Measurements from ENCODE around the gene SIGLEC5. TPM values are rescaled to one million over a fixed set of nuclear protein-coding genes. Genes with fewer than 3 reads are reported as not detected.

The SIGLEC5 gene
- total RNA-seq, 5 donors from 2014 or later (not counting 1 experiment from before 2014, with no cell fraction given) = 0.16 to 0.26 TPM; not detected in 3

DNA sequence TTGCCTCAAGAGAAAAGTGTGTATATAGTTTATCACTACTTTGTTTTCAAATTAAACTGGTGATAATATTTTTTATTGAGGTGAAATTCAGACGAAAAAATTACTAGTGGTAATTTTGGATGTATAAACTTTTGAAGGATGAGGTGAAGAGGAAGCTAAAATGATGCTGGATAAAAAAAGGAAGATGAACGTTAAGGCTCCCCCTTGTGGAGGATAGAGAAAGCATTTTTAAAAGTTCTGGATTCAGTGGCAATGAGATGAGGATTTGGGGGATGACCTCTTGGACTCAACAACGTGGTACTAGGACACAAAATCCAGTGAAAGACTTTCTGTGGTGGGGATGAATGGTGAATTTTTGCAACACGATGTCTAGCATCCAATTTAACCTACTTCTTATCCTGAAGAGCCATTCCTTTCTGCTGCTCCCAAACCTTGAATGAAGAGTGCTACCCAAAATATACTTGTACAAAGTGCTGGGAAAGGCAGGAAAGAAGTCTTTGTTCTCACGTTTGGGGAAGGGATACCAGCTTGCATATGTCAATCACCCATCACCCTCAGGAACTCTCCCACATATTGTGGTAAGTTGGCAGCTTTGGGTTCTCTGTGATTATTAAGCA lies 7.3 kb upstream of the SIGLEC5 start:
- WGBS (ENCODE audit: insufficient coverage) = 10% methylated on average over 2 of the region's 5 CpGs

GRCh38 chr19:51632126-51632525 lies 1.9 kb upstream of the SIGLEC5 start:
- Mint-ChIP-seq H3K4me3 (no peak overlapping the region), H3K27me3 (peaks cover 8 to 21% of the 10 kb centered on the region in 2 donors), H3K36me3 (no peaks in the 10 kb centered on the region), H3K9me3 (no peaks in the 10 kb centered on the region), H3K27ac (no peak overlapping the region), H3K4me1 (no peaks in the 10 kb centered on the region)
- ATAC-seq (replicated peaks in 1 of 4) (no peak), DNase-seq (no peak)
- POLR2A ChIA-PET = no interaction called here
- Histone ChIP-seq H3K9me3 (no peaks in the 10 kb centered on the region), H3K36me3 (ENCODE audit: control insufficient read depth in 2 of 2, extremely low read depth in 1 of 2, insufficient read depth in 1 of 2, low read length in 1 of 2) (no peaks in the 10 kb centered on the region), H3K27me3 (replicated peaks in 1 of 2; ENCODE audit: control insufficient read depth in 2 of 2, extremely low read depth in 1 of 2, insufficient read depth in 2 of 2, low read length in 1 of 2) (peaks cover 0 to 25% of the 10 kb centered on the region in 2 experiments), H3K27ac (ENCODE audit: low read length) (no peak overlapping the region), H3K4me3 (ENCODE audit: control insufficient read depth in 1 of 2, extremely low read depth in 1 of 2, low read length in 1 of 2) (no peak overlapping the region), H3K4me1 (ENCODE audit: control insufficient read depth in 1 of 2, extremely low read depth in 1 of 2, insufficient read depth in 2 of 2, low read length in 2 of 2) (no peaks in the 10 kb centered on the region)
- CTCF ChIA-PET = interaction anchor here in 1 of 2 donors (0.5 kb wide), 1 partner anchor 701 kb away, joined by 5 read pairs; no protein-coding TSS in a partner anchor
- 83% methylated on average over 5 of the region's 5 CpGs for WGBS (ENCODE audit: insufficient coverage)

More for the DNA sequence above, 7.3 kb upstream of the SIGLEC5 start:
- peak in 1 of 35 experiments; percentile 18 for DNase-seq
- Histone ChIP-seq H3K4me3 (ENCODE audit: control insufficient read depth in 1 of 2, extremely low read depth in 1 of 2, low read length in 1 of 2) (no peak overlapping the region), H3K9me3 (no peaks in the 10 kb centered on the region), H3K27ac (ENCODE audit: low read length) (no peak overlapping the region), H3K36me3 (ENCODE audit: control insufficient read depth in 2 of 2, extremely low read depth in 1 of 2, insufficient read depth in 1 of 2, low read length in 1 of 2) (no peaks in the 10 kb centered on the region), H3K27me3 (replicated peaks in 1 of 2; ENCODE audit: control insufficient read depth in 2 of 2, extremely low read depth in 1 of 2, insufficient read depth in 2 of 2, low read length in 1 of 2) (no peaks in the 10 kb centered on the region), H3K4me1 (ENCODE audit: control insufficient read depth in 1 of 2, extremely low read depth in 1 of 2, insufficient read depth in 2 of 2, low read length in 2 of 2) (no peaks in the 10 kb centered on the region)
- no peak overlapping the region for H3K4me3 Mint-ChIP-seq
- H3K36me3 Mint-ChIP-seq = no peaks in the 10 kb centered on the region
- H3K4me1 Mint-ChIP-seq = no peaks in the 10 kb centered on the region
- POLR2A ChIA-PET = no interaction called here
- H3K27me3 Mint-ChIP-seq = peaks cover 0 to 37% of the 10 kb centered on the region in 2 donors
- CTCF ChIA-PET = no interaction called here
- no peaks in the 10 kb centered on the region for H3K9me3 Mint-ChIP-seq
- H3K27ac Mint-ChIP-seq = no peak overlapping the region
- ATAC-seq (replicated peaks in 1 of 4) = no peak

DNA sequence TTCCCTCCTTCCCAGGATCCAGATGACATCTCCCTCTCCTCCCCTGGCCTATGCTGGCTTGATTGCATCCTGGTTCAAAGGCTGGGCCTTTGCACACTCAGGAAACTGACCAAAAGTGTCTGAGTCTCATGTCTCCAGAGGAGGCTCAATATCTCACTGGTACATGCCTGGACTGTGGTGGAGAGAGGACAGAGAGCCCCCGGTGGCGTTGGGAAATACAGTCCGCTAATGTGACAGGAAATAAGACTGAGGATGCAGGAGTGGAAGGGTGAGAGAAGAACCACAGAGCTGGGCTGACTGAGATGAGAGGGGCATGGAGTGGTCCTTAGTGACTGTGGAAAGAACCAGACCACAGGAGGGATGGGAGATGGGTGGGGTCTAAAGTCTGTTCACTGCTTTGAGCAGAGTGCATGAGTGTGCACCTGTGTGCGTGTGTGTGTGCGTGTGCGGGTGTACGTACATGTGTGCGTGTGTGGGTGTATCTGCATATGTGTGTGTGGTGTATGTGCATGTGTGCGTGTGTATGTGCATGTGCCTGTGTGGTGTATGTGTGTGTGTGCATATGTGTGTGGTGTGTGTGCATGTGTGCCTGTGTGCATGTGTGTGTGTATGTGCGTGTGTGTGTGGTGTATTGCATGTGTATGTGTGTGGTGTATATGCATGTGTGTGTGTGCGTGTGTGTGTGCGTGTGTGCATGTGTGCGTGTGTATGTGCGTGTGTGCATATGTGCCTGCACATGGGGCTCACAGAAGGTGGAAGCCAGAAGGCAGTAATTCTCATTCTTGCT lies 1.9 kb downstream of the SIGLEC5 start:
- no peaks in the 10 kb centered on the region for H3K9me3 ChIP-seq
- ATAC-seq (replicated peaks in 1 of 4) (no peak), DNase-seq (no peak)
- no peaks in the 10 kb centered on the region for H3K9me3 Mint-ChIP-seq
- H3K4me3 ChIP-seq (ENCODE audit: control insufficient read depth in 1 of 2, extremely low read depth in 1 of 2, low read length in 1 of 2) = no peak overlapping the region
- no peaks in the 10 kb centered on the region for H3K4me1 ChIP-seq (ENCODE audit: control insufficient read depth in 1 of 2, extremely low read depth in 1 of 2, insufficient read depth in 2 of 2, low read length in 2 of 2)
- ChIA-PET CTCF (no interaction called here), POLR2A (no interaction called here)
- H3K36me3 Mint-ChIP-seq = no peaks in the 10 kb centered on the region
- no peak overlapping the region for H3K4me3 Mint-ChIP-seq
- H3K36me3 ChIP-seq (ENCODE audit: control insufficient read depth in 2 of 2, extremely low read depth in 1 of 2, insufficient read depth in 1 of 2, low read length in 1 of 2) = no peaks in the 10 kb centered on the region
- peaks cover 18 to 33% of the 10 kb centered on the region in 2 donors for H3K27me3 Mint-ChIP-seq
- H3K27me3 ChIP-seq (replicated peaks in 1 of 2; ENCODE audit: control insufficient read depth in 2 of 2, extremely low read depth in 1 of 2, insufficient read depth in 2 of 2, low read length in 1 of 2) = peaks cover 0 to 25% of the 10 kb centered on the region in 2 experiments
- no peak overlapping the region for H3K27ac ChIP-seq (ENCODE audit: low read length)
- no peak overlapping the region for H3K27ac Mint-ChIP-seq
- no peaks in the 10 kb centered on the region for H3K4me1 Mint-ChIP-seq
- WGBS (ENCODE audit: insufficient coverage) = 85% methylated on average over 11 of the region's 14 CpGs

GRCh38 chr19:51627491-51628138 lies 2.6 kb downstream of the SIGLEC5 start:
- ChIA-PET CTCF (no interaction called here), POLR2A (no interaction called here)
- no peaks in the 10 kb centered on the region for H3K4me1 Mint-ChIP-seq
- H3K4me3 Mint-ChIP-seq = no peak overlapping the region
- Histone ChIP-seq H3K4me1 (ENCODE audit: control insufficient read depth in 1 of 2, extremely low read depth in 1 of 2, insufficient read depth in 2 of 2, low read length in 2 of 2) (no peaks in the 10 kb centered on the region), H3K27ac (ENCODE audit: low read length) (no peak overlapping the region), H3K27me3 (replicated peaks in 1 of 2; ENCODE audit: control insufficient read depth in 2 of 2, extremely low read depth in 1 of 2, insufficient read depth in 2 of 2, low read length in 1 of 2) (peaks cover 0 to 25% of the 10 kb centered on the region in 2 experiments), H3K36me3 (ENCODE audit: control insufficient read depth in 2 of 2, extremely low read depth in 1 of 2, insufficient read depth in 1 of 2, low read length in 1 of 2) (no peaks in the 10 kb centered on the region), H3K4me3 (ENCODE audit: control insufficient read depth in 1 of 2, extremely low read depth in 1 of 2, low read length in 1 of 2) (no peak overlapping the region), H3K9me3 (no peaks in the 10 kb centered on the region)
- ATAC-seq (replicated peaks in 1 of 4) (no peak), DNase-seq (no peak)
- WGBS (ENCODE audit: insufficient coverage) = 78% methylated on average over 5 of the region's 16 CpGs
- no peak overlapping the region for H3K27ac Mint-ChIP-seq
- H3K27me3 Mint-ChIP-seq = peaks cover 18 to 39% of the 10 kb centered on the region in 2 donors
- no peaks in the 10 kb centered on the region for H3K36me3 Mint-ChIP-seq
- H3K9me3 Mint-ChIP-seq = peaks cover 0 to 3% (median 3%) of the 10 kb centered on the region in 3 donors

DNA sequence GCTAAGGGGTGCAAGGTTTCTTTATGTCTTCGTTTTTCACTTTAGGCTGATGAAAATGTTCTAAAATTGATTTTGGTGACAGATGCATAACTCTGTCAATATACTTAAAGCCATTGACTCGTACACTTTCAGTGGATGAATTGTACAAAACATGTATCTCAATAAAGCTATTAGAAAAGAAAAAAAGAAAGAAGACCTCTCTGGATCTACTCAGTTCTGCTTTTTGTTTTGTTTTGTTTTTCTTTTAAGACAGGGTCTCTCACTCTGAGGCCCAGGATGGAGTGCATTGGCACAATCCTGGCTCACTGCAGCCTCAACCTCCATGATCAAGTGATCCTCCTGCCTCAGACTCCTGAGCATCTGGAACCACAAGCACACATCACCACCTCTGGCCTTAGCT lies 3.5 kb downstream of the SIGLEC5 start:
- peaks cover 22 to 39% of the 10 kb centered on the region in 2 donors for H3K27me3 Mint-ChIP-seq
- H3K4me3 Mint-ChIP-seq = no peak overlapping the region
- ChIA-PET POLR2A (no interaction called here), CTCF (no interaction called here)
- H3K36me3 Mint-ChIP-seq = no peaks in the 10 kb centered on the region
- peaks cover 3 to 7% (median 3%) of the 10 kb centered on the region in 3 donors for H3K9me3 Mint-ChIP-seq
- Histone ChIP-seq H3K4me3 (ENCODE audit: control insufficient read depth in 1 of 2, extremely low read depth in 1 of 2, low read length in 1 of 2) (no peak overlapping the region), H3K36me3 (ENCODE audit: control insufficient read depth in 2 of 2, extremely low read depth in 1 of 2, insufficient read depth in 1 of 2, low read length in 1 of 2) (no peaks in the 10 kb centered on the region), H3K9me3 (no peaks in the 10 kb centered on the region), H3K27ac (ENCODE audit: low read length) (no peak overlapping the region), H3K27me3 (replicated peaks in 1 of 2; ENCODE audit: control insufficient read depth in 2 of 2, extremely low read depth in 1 of 2, insufficient read depth in 2 of 2, low read length in 1 of 2) (peaks cover 0 to 25% of the 10 kb centered on the region in 2 experiments), H3K4me1 (ENCODE audit: control insufficient read depth in 1 of 2, extremely low read depth in 1 of 2, insufficient read depth in 2 of 2, low read length in 2 of 2) (no peaks in the 10 kb centered on the region)
- H3K4me1 Mint-ChIP-seq = no peaks in the 10 kb centered on the region
- no CpG with 5 or more reads among the region's 2 CpGs for WGBS (ENCODE audit: insufficient coverage)
- DNase-seq = no peak
- H3K27ac Mint-ChIP-seq = no peak overlapping the region
- ATAC-seq (replicated peaks in 1 of 4) = no peak

DNA sequence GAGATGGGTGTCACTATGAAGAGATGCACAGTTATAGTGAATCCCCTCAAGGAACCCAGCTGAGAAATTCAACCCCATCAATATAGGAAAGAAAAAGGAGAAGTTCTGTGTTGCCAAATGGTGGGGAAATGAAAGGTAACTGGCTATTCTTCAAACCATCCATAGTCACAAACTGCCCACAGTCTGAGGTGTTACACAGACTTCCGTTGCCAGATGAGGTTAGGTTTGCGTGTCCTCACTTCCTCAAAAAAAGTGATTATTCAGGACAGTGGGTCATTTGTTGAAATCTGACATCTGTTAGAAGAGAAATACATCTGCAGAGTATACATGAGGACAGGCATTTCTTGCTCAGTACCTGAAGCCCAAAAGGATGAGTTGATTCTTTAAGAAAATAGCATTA lies 9.0 kb downstream of the SIGLEC5 start:
- Mint-ChIP-seq H3K27ac (no peak overlapping the region), H3K4me1 (no peaks in the 10 kb centered on the region), H3K27me3 (peaks cover 15 to 30% of the 10 kb centered on the region in 2 donors), H3K36me3 (no peaks in the 10 kb centered on the region), H3K4me3 (no peak overlapping the region), H3K9me3 (peaks cover 3 to 7% (median 3%) of the 10 kb centered on the region in 3 donors)
- Histone ChIP-seq H3K27me3 (replicated peaks in 1 of 2; ENCODE audit: control insufficient read depth in 2 of 2, extremely low read depth in 1 of 2, insufficient read depth in 2 of 2, low read length in 1 of 2) (no peaks in the 10 kb centered on the region), H3K27ac (ENCODE audit: low read length) (no peak overlapping the region), H3K36me3 (ENCODE audit: control insufficient read depth in 2 of 2, extremely low read depth in 1 of 2, insufficient read depth in 1 of 2, low read length in 1 of 2) (no peaks in the 10 kb centered on the region), H3K4me1 (ENCODE audit: control insufficient read depth in 1 of 2, extremely low read depth in 1 of 2, insufficient read depth in 2 of 2, low read length in 2 of 2) (no peaks in the 10 kb centered on the region), H3K9me3 (no peaks in the 10 kb centered on the region), H3K4me3 (ENCODE audit: control insufficient read depth in 1 of 2, extremely low read depth in 1 of 2, low read length in 1 of 2) (no peak overlapping the region)
- ATAC-seq (replicated peaks in 1 of 4) (no peak), DNase-seq (peak in 1 of 35 experiments; percentile 13)
- no CpG with 5 or more reads among the region's 2 CpGs for WGBS (ENCODE audit: insufficient coverage)
- ChIA-PET CTCF (no interaction called here), POLR2A (no interaction called here)

Data from T-cell (primary cell).